Pancreas (tissue), 10 donors: ENCODE data around the gene NPY2R. TPM values are rescaled to one million over a fixed set of nuclear protein-coding genes. Genes with fewer than 3 reads are reported as not detected.

Experiments used
- ATAC-seq, 4 donors: fragments of 200-7000 bp; cut with Tn5 transposase; one replicate each; pipeline versions ENCODE4 v1.8.0 to v1.9.1; 2020; ENCODE audit warnings: mild to moderate bottlenecking in 4 of 4, moderate library complexity in 4 of 4
- DNase-seq, 6 donors: peaks; one replicate each; pipeline ENCODE4 v3.0.0-alpha.2; 2020
- FAIRE-seq: peaks from 2 replicates; lab custom pipeline; 2012; peaks lifted over from hg19 to GRCh38; lab: Jason Lieb, UNC
- H3K27ac ChIP-seq, 4 donors: fragments of 200-600 bp; sonication (generic); 1 replicate in 3 of 4; 2 replicates in 1 of 4; pipeline versions ENCODE4 v1.5.0 to v1.8.0; 2020
- H3K27me3 ChIP-seq, 4 donors: fragments of 200-600 bp; one replicate each; pipeline ENCODE4 v1.8.0; 2021
- H3K36me3 ChIP-seq, 3 donors: fragments of 200-600 bp; sonication (generic) in 1 of 3; one replicate each; pipeline versions ENCODE4 v1.5.0 to v1.8.0; 2020 to 2021
- H3K4me1 ChIP-seq, 3 donors: fragments of 200-600 bp; one replicate each; pipeline ENCODE4 v1.8.0; 2021
- H3K4me3 ChIP-seq, 4 donors: fragments of 200-600 bp; sonication (generic) in 2 of 4; one replicate each; pipeline versions ENCODE4 v1.5.0 to v1.8.0; 2020 to 2021
- H3K9me3 ChIP-seq, 4 donors: fragments of 200-600 bp; one replicate each; pipeline ENCODE4 v1.8.0; 2021
- WGBS, 2 donors: extraction: QIAGEN DNeasy Blood & Tissue Kit; methylation state at CpG; one replicate each; pipeline ENCODE4 v1.1.7; 2013; 5-methylcytosine and 5-hydroxymethylcytosine counted together
- intact Hi-C, 3 donors: fragments of 100-400 bp; cut with DNase I; formaldehyde crosslinking; loops; one replicate each; pipeline versions ENCODE4 v1.11.1 to v1.14.2; 2022
- polyA plus RNA-seq, 2 donors: library from polyadenylated mRNA; stranded (reverse); fragments of 200-250 nt; gene quantifications; one replicate each; pipeline ENCODE4 v1.2.3, GENCODE V29; 2013
- total RNA-seq, 6 donors: library from RNA; stranded (reverse); fragmentation: NEBNext Ultra II Directional in 4 of 6; extraction: Animal tissue kit (Norgen Biotek cat#: 25700) in 4 of 6; gene quantifications; one replicate each; pipeline versions ENCODE4 v1.2.1 to v1.2.4, GENCODE V29; 2021 to 2023
- TF ChIP-seq, protein P1 (sequence below), 4 donors: fragments of 200-600 bp; sonication (generic) in 3 of 4; IDR thresholded peaks; one replicate each; pipeline versions ENCODE4 v1.5.0 to v1.8.0; 2021; ENCODE audit warnings: antibody characterized with exemption in 4 of 4
- donor health status: healthy with polysubstance abuse.
- donor health status: DM: no; HTN: no; CAD: no; lungs with moderate emphysema.
- donor health status: DM: no; HTN: no; CAD: no.
- donor health status: control.
- donor health status: control.
- donor health status: Bipolar disorder and iron deficiency.
- donor health status: DM: yes; HTN: yes; CAD: no.
- donor health status: DM: no; HTN: no; CAD: no.
- donor health status: DM: no; HTN: no; CAD: no.
- donor health status: DM: yes; HTN: yes; CAD: no.

The NPY2R gene
- total and polyA plus RNA-seq, 8 donors = 0.02 TPM; not detected in 7

- FAIRE-seq = no peak
- H3K27ac ChIP-seq = no peak overlapping the region
These were observed 20.3 kb downstream of the NPY2R start for GRCh38 chr4:155228713-155229112.

DNA sequence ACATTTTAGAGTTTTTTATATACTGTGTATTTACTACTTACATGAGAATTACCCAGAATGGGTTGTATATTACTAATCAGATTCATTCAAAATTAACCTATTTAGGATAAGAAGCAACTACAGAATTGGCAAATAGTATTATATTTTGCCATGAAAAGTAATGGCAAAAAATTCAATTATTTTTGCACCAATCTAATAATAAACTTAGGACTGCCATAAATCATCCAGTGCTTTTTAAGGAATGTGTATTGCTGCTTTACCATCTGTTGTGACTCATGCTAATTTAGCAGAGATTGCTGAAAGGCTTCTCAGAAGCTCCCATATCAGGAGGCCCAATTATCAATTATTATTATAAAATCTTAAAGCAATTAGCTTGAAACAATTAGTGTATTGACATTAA, 24.0 kb downstream of the NPY2R start:
- DNase-seq = no peak
- H3K27ac ChIP-seq = no peak overlapping the region
- TF ChIP-seq, protein P1, sequence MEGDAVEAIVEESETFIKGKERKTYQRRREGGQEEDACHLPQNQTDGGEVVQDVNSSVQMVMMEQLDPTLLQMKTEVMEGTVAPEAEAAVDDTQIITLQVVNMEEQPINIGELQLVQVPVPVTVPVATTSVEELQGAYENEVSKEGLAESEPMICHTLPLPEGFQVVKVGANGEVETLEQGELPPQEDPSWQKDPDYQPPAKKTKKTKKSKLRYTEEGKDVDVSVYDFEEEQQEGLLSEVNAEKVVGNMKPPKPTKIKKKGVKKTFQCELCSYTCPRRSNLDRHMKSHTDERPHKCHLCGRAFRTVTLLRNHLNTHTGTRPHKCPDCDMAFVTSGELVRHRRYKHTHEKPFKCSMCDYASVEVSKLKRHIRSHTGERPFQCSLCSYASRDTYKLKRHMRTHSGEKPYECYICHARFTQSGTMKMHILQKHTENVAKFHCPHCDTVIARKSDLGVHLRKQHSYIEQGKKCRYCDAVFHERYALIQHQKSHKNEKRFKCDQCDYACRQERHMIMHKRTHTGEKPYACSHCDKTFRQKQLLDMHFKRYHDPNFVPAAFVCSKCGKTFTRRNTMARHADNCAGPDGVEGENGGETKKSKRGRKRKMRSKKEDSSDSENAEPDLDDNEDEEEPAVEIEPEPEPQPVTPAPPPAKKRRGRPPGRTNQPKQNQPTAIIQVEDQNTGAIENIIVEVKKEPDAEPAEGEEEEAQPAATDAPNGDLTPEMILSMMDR (IDR thresholded peaks at IDR 0.05) = no peak
- no peak for ATAC-seq
- peak; percentile 32 for FAIRE-seq
- H3K27me3 ChIP-seq = no peaks in the 10 kb centered on the region
- H3K36me3 ChIP-seq = no peaks in the 10 kb centered on the region
- intact Hi-C loops = no loop called here
- no peaks in the 10 kb centered on the region for H3K9me3 ChIP-seq
- H3K4me3 ChIP-seq = no peak overlapping the region
- no peaks in the 10 kb centered on the region for H3K4me1 ChIP-seq

More at GRCh38 chr4:155228713-155229112, 20.3 kb downstream of the NPY2R start:
- H3K36me3 ChIP-seq = no peaks in the 10 kb centered on the region
- H3K9me3 ChIP-seq = no peaks in the 10 kb centered on the region
- H3K4me3 ChIP-seq = no peak overlapping the region
- no peak for ATAC-seq
- no peaks in the 10 kb centered on the region for H3K4me1 ChIP-seq
- intact Hi-C loops = no loop called here
- DNase-seq = no peak
- H3K27me3 ChIP-seq = no peaks in the 10 kb centered on the region
- TF ChIP-seq, protein P1 (IDR thresholded peaks at IDR 0.05) = no peak

- Histone ChIP-seq H3K9me3 (no peaks in the 10 kb centered on the region), H3K4me1 (no peaks in the 10 kb centered on the region), H3K4me3 (no peak overlapping the region), H3K27me3 (no peaks in the 10 kb centered on the region), H3K27ac (no peak overlapping the region), H3K36me3 (no peaks in the 10 kb centered on the region)
- 50 to 81% methylated on average over 1 of the region's 1 CpG for WGBS, 2 donors
- DNase-seq (no peak), ATAC-seq (no peak), FAIRE-seq (no peak)
- TF ChIP-seq, protein P1 (IDR thresholded peaks at IDR 0.05) = no peak
- intact Hi-C loops = no loop called here
These were observed 25.8 kb downstream of the NPY2R start for GRCh38 chr4:155234206-155234605.

- WGBS, 2 donors = 55 to 71% methylated on average over 1 of the region's 1 CpG
- H3K27me3 ChIP-seq = no peaks in the 10 kb centered on the region
- no peaks in the 10 kb centered on the region for H3K4me1 ChIP-seq
- H3K36me3 ChIP-seq = no peaks in the 10 kb centered on the region
- no peak for FAIRE-seq
- DNase-seq = no peak
- no peaks in the 10 kb centered on the region for H3K9me3 ChIP-seq
- TF ChIP-seq, protein P1 (IDR thresholded peaks at IDR 0.05) = no peak
- ATAC-seq = no peak
- H3K4me3 ChIP-seq = no peak overlapping the region
- intact Hi-C loops = no loop called here
- H3K27ac ChIP-seq = no peak overlapping the region
These were observed 29.1 kb downstream of the NPY2R start for GRCh38 chr4:155237567-155237966.

DNA sequence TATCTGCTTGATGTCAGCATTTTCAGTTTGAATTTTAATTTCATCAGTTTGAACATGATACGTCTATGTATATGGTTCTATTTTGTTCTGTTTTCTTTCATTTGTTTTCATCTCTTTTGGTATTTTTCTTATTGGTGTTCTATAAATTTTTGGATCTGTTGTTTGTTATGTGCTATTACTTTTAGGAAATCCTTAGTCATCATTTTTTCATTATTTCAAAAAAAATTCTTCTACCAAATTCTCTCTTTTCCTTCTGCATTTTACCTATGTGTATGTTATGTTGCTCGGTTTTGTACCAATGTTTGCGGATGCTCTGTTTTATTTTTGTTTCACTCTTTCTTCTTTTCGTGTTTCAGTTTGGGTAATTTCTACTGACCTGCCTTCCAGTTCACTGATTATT, 32.8 kb downstream of the NPY2R start:
- DNase-seq (no peak), FAIRE-seq (no peak), ATAC-seq (no peak)
- no peak overlapping the region for H3K27ac ChIP-seq
- no peaks in the 10 kb centered on the region for H3K4me1 ChIP-seq
- no peaks in the 10 kb centered on the region for H3K36me3 ChIP-seq
- H3K9me3 ChIP-seq = no peaks in the 10 kb centered on the region
- 83 to 86% methylated on average over 4 of the region's 4 CpGs for WGBS, 2 donors
- intact Hi-C loops = no loop called here
- no peak overlapping the region for H3K4me3 ChIP-seq
- TF ChIP-seq, protein P1 (IDR thresholded peaks at IDR 0.05) = no peak
- no peaks in the 10 kb centered on the region for H3K27me3 ChIP-seq
